NOMO-1 (cell line): ENCODE measurements around the gene RBP7.

Experiments
- DNase-seq, 2 experiments: peaks; one replicate each; lab custom pipeline; 2025; ENCODE audit not compliant: unreplicated experiment in 2 of 2; lab: John Stamatoyannopoulos, UW

RBP7 gene

DNA sequence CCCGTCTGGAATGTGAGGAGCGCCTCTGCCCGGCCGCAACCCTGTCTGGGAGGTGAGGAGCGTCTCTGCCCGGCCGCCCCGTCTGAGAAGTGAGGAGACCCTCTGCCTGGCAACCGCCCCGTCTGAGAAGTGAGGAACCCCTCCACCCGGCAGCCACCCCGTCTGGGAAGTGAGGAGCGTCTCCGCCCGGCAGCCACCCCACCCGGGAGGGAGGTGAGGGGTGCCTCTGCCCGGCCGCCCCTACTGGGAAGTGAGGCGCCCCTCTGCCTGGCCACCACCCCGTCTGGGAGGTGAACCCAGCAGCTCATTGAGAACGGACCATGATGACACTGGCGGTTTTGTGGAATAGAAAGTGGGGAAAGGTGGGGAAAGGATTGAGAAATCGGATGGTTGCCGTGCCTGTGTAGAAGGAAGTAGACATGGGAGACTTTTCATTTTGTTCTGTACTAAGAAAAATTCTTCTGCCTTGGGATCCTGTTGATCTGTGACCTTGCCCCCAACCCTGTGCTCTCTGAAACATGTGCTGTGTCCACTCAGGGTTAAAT lies 32.0 kb downstream of the RBP7 start:
- peak; percentile 46 to 49 for DNase-seq

DNA sequence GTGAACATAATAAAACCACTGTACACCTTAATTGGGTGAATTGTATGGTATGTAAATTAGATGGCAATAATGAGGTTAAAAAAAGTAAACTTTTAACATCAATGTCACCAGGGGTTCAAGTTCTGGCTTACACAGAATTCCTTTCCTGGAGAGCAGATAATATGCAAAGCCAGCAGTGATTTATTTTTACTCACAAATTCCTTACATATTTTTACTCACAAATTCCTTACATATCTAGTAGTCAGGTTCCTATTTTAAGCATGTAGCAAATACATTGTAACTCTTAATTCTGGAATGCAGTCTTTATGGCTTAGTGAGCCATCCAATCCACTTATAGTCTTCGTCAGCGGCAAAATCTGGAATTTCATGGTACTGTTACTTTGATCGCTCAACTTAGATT lies 34.4 kb downstream of the RBP7 start:
- no peak for DNase-seq

DNA sequence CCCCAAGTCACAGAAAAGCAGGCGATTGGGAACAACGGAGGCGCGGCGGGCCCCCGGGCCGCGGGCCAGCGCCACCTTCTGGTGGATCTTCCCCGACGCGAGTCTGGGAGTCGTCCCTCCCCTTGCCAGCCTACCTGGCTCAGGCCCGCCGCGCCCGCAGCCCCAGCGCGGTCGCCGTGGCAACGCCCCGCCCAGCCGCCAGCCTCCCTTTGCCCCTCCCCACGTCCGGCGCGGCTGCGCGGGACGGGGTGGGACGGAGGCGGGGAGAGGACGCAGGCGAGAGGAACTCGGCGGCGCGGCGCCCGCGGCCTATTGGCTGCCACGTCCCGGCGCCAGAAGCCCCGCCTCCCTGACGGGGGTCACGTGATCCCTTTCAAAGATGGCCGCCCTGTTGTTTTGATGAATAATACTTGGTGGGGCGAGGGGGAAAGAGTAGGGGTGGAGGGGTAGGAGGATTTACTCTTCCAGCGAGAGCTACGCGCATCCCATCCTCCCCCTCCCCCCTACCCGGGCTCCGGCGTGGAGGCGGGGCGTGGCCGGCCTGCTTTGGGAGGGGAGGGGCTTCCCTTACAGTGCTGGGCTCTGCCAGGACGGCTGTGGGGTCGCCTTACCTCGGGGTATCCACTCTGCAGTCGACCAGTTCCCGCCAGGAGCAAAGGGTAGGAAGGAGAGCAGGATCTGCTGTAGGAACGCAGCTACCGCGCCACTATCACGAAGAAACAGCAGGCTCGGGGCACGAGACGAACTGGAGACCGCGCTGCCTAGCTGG lies 35.7 kb downstream of the RBP7 start, which contains the start of gene UBE4B:
TSS of gene UBE4B (plus strand) at position 369 of the 769 bp plus-strand sequence. CDS start 713 bp downstream, outside the sequence.
- peak; percentile 96 to 98 for DNase-seq

DNA sequence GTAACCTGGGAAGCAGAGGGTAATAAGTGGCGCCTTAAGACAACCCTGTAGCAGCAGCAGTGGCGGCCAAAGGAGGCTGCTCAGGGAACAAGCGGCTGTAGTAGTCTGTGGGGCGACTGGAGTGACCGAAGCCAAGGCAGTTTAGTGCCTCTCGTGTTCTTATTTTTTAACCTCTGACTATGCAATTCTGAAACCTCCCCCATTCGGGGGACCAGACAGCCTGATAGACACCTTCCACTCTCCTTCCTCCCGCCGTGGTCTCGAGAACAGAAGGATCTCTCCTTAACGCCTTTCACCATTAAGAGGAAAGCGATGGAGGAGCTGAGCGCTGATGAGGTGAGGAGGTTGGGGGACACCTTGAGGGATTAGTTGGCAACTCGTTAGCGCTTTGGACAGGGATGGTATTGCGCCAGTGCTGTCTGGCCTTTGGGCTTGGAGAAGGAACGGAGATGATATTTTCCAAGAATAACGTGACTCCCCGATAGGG lies 36.4 kb downstream of the RBP7 start:
- peak in 1 of 2 experiments; percentile 28 for DNase-seq

DNA sequence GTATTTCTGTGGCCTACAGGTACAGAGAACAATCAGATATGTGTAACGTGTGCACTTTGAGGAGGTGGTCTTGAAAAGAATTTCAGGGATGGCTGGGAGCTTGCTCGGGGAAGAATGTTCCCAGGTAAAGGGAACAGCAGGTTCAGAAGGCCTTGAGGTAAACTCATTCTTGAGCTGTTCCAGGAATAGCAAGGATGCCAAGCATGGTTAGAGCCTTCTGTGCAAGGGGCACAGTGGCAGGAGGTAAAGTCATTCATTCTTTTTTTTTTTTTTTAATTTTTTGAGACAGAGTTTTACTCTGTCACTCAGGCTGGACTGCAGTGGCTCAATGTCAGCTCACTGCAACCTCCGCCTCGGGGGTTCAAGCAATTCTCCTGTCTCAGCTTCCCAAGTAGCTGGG lies 45.7 kb downstream of the RBP7 start:
- DNase-seq: no peak

DNA sequence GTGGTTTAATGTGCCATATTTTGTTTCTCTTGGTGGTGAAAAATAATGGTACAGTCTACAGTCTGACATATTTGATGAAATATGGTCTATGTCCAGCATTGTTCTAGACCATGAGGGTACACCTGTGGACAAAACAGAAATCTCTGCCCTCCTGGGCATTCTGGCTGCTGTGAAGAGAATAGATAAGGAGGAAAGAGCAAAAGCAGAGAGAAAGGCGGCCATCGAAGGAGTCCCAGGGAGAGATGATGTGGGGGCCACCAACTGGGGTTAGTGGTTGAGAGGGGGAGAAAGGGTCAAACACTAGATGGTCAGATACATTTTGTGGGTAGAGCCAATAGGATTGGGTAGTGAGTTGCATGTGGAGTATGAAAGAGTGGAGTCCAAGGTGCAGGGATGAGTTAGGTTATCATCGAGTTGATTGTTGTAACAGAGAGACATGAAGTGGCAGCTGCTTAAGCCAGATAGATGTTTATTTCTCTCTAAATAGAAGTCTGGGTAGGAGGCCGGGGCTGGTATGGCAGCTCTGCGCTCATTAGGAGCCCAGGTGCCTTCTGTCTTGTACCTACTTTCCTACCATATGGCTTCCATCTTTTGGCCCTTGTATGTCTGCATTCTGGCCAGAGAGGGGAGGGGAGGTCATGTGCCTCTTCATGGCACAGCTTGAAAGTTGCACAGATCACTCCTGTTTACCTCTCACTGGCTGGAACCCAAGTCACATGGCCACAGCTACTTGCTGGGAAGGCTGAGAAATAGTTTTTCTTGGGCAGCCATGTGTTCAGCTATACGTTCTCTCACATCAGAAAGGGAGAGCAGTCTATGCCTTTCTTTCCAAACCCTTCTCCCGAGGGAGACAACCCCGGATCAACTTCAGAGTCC lies 48.7 kb downstream of the RBP7 start:
- no peak for DNase-seq

DNA sequence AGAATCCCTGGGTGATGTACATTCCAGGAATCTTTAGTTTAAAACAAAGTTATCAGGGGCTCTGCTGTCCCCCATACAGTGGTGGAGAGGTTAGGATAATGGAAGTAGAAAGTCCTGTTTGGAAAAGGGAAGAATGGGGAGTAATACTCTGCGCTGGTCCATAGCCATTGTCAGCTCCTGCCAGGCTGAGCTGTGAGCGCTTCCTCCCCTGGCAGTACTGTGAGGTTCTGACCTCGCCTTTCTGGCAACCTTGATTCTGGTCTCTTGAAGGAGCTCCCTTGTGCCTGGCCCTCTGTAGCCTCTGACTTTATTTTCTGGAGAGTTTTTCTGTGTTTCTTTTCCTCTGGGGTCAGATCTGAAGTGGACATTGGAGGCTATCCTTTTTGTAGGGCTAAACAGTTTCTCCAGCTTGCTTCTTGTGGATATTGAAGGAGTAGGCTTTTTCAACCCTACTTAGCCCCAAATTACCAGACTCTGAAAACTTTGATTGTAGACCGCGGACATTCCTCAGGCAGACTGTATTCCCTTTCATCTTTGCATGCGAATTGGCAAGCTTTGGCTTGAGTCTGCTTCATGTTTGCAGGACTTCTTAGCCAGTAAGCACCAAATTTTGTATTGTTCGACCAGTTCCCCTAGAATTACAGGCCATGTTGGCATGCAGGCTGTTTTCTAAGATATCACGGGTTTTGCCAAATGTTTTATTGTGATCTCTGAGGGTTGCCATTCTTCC lies 49.5 kb downstream of the RBP7 start:
- DNase-seq: no peak

DNA sequence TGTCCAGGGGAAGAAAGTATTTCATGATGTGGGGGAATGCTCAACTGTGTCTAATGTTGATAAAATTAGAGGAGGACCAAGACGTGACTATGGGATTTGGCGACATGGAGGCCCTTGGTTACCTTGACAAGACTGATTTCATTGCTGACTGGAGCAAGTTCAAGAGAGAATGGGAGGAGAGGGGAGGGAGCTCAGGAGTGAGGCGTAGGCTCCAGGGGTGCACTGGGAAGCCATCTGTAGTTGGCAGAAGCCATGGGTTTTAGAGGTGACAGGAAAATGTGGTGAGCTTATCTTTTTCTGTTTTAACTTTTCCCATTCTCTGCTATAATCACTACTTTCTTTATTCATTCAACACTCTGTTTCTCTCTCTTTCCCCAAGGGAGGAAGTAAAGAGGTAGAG lies 51.6 kb downstream of the RBP7 start:
- DNase-seq: no peak

DNA sequence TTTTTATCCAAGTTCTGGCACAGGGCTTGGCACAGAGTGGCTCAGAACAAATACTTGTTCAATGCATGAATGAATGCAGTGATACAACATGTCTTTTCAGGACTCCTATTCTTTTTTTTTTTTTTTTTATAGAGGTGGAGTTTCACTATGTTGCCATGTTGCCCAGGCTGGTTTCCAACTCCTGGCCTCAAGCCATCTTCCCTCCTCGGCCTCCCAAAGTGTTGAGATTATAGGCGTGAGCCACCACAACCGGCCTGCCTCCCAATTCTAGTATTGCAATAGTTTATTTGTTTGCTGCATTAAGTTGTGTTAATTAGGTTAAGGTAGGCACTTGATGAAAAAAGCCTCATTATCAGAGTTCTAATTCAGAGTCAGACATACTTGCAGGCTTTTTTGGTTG lies 53.6 kb downstream of the RBP7 start:
- DNase-seq: no peak

DNA sequence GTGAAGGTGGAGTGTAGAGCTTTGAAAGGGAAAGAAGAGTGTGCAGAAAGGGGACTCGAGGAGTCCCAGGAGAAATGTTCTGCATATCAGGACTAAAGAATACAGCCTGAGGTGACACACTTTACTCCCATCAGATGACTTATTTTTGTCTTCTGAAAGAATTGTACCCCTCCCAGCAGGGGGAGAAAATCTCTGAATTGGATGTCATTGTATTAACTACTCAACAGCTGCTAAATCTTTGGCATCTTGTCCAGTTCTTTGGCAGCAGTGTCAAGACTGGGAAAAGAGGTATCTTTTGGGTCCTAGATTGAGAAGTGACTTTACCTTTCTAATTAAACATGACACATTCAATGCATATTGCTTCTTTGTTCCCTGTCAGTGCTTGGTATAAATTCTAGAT lies 54.6 kb downstream of the RBP7 start:
- no peak for DNase-seq

DNA sequence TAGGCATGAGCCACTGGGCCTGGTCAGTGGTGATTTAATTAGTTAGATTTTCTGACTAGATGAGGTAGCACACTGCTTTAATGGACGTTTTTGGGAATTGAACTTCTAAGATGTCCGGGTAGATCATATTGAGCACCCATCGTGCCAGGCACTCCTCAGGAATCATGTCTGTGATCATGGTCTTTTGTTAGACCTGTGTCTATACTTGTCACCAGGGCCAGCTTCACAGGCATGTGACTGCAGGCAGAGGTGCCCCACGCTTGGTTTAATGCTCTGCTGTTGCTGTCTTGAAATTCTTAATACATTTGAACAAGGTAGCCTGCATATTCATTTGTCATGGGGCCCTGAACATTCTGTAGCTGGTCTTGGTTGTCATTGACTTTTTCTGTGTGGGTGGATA lies 55.3 kb downstream of the RBP7 start:
- DNase-seq: no peak

DNA sequence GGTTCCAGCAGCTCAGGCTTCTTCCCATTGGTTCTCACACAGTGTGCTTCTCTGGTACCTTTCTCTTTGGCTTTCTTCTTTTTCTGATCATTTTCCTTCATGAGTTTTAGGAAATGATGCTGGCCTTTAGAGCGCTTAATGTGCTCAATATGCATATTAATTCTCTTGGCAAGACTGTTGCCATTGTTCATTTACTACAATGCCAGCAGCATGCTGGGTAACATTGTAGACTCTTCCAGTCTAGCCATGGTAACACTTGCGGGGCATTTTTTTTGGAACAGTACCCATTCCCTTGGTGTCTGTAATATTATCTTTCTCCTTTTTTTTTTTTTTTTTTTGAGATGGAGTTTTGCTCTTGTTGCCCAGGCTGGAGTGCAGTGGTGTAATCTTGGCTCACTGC lies 57.4 kb downstream of the RBP7 start:
- no peak for DNase-seq

DNA sequence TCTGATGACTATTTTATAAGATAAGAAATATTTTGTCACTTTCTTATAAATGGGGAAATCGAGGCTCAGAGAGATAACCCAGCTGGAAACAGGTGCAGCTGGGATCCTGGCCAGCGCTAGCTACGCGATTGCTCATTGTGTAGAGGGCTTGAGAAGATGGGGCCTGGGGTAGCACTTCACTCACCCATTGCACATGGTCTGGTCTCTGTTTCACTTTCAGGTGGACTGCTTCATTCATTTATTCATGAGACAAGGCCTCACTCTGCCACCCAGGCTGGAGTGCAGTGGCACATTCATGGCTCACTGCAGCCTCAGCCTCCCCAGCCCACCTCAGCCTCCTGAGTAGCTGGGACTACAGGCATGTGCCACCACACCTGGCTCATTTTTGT lies 59.6 kb downstream of the RBP7 start:
- DNase-seq: no peak

DNA sequence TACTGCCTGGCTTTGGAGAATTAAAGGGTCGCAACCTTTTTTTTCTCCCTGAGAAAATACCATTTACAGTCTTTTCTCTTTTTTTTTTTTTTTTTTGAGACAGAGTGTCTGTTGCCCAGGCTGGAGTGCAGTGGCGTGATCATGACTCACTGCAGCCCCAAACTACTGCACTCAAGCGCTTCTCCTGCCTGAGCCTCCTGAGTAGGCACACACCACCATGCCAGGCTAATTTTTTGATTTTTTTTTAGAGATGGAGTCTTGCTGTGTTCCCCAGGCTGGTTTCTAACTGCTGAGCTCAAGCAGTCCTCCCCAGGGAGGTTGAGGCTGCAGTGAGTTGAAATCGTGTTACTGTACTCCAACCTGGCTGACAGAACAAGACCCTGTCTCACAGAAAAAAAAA lies 60.3 kb downstream of the RBP7 start:
- DNase-seq: no peak

DNA sequence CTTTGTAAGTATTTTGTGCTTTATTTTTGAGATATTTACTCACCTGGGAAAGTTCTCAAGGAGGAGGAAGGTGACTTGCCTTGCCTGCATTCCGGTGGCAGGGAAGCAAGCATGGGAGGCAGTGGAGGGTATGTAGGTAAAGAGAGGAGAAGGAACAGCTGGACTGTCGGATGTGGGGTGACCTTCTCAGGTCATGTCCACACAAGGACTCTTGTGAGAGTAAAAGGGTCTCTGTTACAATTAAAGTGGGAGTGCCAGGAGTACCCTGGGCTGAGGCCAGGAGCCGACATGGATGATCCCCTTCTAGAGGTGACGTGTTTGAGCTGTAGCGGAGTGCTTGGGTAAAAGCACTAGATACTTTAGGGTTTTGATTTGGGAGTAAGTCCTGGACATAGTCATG lies 60.8 kb downstream of the RBP7 start:
- no peak for DNase-seq

DNA sequence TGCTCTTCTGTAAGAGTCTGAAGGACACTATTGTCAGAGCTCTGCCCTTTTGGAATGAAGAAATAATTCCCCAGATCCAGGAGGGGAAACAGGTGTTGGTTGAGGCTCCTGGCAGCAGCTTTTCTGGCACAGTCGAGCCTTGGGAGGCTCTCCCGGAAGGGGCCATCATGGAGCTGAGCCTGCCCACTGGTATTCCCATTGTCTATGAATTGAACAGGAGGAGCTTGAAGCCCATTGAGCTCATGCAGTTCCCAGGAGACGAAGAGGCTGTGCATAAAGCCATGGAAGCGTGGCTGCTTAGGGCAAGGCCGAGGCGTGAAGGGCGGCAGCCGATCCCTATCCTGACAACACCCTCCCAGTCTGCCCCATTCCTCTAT lies 62.3 kb downstream of the RBP7 start:
- DNase-seq: no peak

DNA sequence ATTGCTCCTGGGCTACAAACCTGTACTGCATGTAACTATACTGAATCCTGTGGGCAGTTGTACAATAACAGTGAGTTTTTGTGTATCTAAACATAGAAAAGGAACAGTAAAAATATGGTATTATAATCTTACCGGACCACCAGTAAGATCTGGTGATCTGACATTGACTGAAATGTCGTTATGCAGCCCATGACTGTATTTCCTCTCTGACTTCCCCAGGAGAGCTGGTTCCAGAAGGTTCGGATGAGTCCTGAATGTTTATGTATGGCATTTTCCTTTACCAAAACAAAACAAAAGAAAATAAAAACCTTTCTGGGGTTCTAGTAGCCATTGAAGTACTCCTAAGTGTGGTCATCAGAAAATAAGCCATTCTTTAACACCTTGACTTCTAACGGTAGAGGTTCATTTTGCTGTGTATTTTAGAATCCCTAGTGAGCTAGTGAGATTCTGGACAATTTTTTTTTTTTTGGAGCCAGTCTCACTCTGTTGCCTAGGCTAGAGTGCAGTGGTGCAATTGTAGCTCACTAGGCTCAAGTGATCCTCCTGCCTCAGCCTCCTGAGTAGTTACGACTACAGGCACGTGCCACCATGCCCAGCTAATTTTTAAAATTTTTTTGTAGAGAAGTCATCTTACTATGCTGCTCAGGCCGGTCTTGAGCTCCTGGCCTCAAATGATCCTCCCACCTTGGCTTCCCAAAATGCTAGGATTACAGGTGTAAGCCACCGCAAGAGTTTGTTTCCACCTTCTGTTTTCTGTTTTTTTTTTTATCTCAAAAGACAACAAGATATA lies 63.5 kb downstream of the RBP7 start:
- DNase-seq: no peak

DNA sequence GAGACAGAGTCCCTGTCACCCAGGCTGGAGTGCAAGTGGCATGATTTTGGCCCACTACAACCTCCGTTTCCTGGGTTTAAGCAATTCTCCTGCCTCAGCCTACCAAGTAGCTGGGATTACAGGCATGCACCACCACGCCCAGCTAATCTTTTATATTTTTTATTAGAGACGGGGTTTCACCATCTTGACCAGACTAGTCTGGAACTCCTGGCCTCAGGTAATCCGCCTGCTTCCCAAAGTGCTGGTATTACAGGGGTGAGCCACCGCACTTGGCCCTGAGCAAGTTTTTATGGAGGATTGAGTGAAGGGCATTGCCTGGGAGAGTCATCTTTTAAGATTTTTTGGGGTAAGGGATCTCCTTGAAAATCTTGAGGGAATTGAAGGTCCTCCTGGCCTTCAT lies 64.2 kb downstream of the RBP7 start:
- DNase-seq: no peak

DNA sequence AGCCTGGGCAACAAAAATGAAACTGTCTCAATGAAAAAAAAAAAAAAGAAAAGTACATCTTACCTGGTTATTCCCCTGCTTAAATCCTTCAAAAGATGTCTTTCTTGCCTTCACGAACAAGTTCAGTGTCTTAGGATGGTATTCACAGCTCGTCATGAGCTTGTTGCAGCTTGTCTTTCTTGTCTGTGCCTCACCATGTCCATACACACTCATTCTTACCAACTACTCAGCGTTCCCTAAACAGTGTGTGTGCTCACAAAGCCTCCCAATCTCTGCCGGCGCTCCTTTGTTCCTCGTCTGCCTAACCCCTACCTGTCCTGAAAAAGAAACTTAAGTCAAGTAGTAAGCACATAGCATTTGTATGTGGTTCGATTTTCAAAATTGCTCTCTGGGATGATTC lies 66.8 kb downstream of the RBP7 start:
- no peak for DNase-seq
